Measurements from ENCODE around the gene VCX2.
"Not testable (repeated sequence)": the region's sequence is repeated elsewhere in the genome, so short reads cannot be mapped to it uniquely, and the experiment has no call there.

The VCX2 gene

GRCh38 chrX:8171169-8171568, at the start of gene VCX2:
VCX2 (minus strand) TSS chrX:8171267; CDS start chrX:8170643, 624 bp downstream.
- not testable (repeated sequence) for DNase-seq

DNA sequence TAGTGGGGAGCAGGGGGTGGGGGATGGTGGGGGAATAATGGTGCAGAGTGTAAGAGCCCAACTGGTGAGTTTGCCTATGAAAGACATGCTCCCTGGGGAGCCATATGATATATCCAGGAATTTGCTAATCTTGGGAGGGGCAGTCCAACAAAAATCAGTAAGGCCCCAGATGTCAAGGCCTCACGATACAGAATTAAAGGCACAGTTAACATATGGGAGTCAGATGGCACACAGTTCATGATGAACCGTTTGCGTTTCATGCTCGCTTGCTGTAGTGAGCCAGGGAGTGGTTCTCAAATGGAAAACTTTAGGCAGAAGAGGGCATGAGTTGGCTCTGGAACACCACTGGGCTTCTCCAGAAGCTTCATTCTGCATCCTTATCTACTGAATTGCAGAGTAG, 33.9 kb upstream of the VCX2 start:
- DNase-seq = no peak

DNA sequence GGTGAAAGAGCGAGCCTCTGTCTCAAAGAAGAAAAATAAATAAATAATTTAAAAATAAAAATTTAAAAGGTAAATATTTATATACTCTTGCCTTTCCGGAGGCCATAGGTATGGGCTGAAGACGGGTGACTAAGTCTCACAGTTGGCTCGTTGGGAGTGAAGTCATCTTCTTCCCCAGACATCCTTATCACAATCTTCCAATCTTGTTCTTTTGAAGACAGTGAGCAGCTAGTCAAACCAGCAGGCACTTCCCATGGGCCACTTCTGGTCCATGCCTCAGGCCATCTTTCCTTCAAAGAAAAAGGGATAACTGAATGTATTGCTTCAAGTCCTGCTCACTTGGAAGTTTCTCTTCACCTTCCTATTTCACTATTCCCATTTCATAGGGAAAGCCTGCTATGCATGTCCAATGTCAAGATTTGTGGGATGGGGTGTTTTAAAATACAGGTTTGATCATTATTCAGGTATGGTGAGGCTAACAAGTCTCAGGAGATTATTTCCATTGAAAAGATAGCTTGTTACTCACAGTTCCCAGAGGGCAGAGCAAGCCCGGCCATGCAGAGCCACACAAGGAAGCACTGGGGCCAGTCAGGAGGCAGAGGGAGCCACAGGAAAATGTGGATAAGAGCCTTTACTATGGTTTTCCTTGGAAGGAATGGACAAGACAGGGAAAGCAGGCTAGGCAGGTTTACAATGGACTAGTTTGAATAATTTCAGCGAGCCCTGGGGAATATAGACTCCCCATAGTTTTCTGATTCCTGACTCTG, 33.3 kb upstream of the VCX2 start:
- no peak for DNase-seq

DNA sequence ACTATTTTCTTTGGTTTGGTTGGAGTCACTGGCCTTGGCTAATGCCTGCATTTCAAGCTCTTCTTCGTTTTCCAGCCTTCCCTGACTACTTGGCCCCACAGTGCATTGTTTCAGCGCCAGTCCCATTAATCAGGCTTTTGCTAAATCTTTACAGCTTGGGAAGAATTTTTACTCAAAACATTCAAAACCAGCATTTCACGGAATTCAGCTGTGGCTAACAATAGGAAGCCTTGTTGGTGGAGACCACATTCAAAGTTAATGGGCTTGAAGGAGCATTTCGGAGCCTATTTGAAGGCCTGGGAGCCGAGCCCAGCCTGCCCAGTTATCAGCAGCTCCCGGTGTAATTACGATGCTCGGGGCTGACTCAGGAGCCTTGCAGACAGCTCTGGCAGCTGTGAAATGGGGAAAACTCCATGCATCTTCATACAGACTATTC, 30.8 kb upstream of the VCX2 start:
- DNase-seq = no peak

- DNase-seq = no peak
Observed at GRCh38 chrX:8196776-8197175, 25.7 kb upstream of the VCX2 start.

GRCh38 chrX:8194216-8194615, 23.1 kb upstream of the VCX2 start:
- no peak for DNase-seq

- no peak for DNase-seq
Observed at GRCh38 chrX:8192276-8192675, 21.2 kb upstream of the VCX2 start.

DNA sequence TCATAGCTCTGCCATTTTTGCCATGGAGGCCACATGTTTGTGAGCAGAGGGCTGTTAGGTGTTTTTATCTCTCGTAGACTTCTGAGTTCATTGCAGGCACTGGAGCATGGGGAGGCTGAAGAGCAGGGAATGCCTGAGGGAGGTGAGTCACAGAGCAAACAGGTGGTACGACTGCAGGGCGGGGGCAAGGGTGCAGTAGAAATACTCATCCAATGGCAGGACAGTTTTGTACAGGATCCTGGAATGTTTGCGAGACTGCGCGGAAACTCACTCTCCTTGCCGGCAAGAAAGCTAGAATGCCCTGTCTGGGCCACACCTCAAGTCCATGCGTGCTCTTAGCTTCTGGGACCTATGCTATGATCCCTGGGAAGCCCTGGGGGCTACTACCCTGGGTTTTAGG, 20.0 kb upstream of the VCX2 start:
- DNase-seq = no peak

DNA sequence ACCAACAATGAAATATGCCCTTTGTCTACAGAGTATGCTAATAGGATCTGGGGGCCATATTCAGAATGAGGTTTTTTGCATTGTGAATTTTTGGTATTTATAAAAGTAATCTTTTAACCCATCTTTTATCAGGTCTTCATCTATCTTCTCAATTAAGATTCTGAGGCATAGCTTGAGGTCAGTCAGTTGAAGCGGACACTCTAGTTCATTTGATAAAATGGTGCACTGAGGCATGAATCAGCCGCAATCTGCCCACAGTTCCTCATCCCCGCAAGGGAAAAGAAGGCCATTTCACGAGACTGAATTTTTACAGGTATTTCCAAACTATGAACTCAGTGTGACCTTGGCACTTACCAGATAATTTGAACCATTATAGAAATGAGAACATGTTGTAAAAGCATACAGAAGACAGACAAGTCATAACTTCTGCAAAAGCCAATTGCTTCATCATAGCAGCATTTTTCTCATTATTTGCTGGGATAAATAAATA, 19.3 kb upstream of the VCX2 start:
- DNase-seq = no peak

DNA sequence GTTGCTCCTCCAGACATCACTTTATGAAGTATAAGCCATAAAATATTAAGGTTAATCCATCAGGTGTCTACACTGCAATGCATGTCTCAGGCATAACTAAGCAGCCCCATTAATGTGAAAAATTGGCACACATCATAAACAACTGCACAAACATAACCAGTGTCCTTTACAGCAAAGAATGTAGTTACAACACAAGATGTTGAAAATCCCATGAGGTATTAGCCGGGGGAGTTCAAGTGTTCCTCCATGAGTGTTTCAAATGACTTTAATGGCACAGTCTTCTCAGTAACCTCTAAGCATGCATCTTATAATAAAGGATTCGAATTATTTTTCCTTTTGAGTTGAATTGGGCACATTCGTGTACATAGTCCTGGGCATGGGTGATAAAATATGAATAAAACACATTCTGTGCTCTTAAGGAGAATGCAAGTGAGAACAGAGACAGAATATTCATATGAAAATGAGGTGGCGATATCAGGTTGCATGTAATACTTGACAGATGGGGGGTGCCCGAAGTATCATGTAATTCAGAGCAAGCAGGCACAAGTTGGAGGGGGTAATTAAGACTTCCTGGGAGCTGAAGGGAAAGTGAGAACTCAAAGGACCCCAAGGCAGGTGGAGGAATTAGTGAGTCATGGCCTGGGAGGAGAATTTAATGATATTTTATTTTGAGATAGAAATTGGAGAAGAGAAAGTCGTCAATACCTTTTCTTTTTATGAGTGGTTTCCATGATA, 18.2 kb upstream of the VCX2 start:
- DNase-seq = no peak

- no peak for DNase-seq
Observed at GRCh38 chrX:8183346-8183745, 12.3 kb upstream of the VCX2 start.

DNA sequence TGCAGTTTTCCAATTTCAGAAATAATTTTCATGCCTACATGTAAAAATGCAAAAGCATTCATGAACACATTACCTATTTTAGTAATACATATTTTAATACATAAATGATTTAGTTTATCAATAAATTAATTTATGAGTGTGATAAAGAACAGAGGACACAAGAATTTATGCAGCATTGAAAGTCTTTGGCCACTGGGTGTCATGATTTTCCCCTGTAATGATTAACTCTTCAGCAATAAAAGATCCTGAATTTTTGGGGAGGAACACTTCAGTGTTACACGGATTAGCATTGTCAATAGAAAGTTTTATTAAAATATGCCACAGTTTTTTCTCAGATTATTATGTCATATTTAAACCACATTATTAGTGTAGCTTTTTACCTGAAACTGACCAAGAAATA, 8.6 kb upstream of the VCX2 start:
- DNase-seq = no peak

GRCh38 chrX:8154011-8154410, 17.1 kb downstream of the VCX2 start:
- not testable (repeated sequence) for DNase-seq

DNA sequence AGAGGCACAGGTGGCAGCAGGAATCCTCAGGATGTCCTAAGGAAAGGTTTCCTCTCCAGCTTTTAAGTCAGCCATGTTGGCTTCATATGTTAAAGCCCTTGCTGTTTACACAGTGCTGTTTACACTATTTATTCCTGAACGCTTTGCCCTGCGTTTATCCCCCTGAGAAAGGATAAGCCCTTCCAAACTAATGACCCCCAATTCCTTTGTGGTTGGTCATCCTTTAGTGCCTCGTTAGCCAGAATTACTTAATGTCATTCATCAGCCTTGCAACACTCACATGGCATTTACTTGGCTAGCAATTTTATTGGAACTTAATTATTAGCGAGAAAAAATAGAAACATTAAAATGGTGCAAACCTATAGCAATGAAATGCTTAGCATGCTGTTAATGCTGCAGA, 23.8 kb downstream of the VCX2 start:
- DNase-seq = no peak

DNA sequence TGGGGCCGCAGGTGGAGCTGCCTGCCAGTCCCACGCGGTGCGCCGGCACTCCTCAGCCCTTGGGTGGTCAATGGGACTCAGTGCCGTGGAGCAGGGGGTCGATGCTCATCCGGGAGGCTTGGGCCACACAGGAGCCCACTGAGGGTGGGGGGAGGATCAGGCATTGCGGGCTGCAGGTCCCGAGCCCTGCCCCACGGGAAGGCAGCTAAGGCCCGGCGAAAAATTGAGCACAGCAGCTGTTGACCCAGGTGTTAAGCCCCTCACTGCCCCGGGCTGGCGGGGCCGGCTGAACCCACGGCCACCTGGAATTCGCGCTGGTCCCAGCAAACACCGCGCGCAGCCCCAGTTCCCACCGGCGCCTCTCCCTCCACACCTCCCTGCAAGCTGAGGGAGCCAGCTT, 26.1 kb downstream of the VCX2 start:
- no peak for DNase-seq

DNA sequence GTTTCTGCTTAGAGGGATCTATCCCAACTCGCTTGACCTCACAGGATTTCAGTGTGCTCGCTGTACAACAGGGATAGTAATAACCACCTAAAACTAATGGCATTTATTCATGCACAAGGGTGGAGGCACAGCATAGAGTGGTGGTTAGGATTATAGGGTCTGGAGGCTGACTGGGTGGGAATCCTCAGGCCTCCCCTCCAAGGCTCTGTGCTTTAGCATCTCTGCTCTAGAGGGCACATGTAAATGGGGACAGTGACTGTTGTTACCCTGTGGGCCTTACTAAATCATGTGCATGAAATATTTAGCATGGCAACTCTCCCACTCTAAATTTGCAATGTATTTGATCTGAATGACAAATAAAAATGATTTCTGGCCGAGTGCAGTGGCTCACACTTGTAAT, 29.2 kb downstream of the VCX2 start:
- no peak for DNase-seq

GRCh38 chrX:8140986-8141744, 29.9 kb downstream of the VCX2 start:
- DNase-seq = no peak

GRCh38 chrX:8139716-8140115, 31.4 kb downstream of the VCX2 start:
- no peak for DNase-seq

DNA sequence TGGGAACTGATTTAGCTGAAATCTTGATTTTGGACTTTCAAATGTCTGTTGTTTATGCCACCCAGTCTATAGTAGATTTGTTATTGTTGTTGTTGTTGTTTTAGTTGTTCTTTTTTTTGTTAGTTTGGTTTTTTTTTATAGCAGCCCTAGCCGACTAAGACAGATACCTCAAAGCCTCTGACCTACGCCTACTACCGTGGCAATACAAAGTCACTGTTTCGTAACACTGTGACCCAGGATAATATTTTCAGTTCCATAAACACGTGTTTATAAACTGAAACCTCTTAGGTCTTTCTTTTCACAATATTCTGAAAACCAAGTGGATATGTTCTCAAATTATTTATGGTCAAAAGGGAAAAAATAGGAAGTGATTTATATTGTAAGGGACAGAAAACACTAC, 32.8 kb downstream of the VCX2 start:
- DNase-seq = no peak

DNA sequence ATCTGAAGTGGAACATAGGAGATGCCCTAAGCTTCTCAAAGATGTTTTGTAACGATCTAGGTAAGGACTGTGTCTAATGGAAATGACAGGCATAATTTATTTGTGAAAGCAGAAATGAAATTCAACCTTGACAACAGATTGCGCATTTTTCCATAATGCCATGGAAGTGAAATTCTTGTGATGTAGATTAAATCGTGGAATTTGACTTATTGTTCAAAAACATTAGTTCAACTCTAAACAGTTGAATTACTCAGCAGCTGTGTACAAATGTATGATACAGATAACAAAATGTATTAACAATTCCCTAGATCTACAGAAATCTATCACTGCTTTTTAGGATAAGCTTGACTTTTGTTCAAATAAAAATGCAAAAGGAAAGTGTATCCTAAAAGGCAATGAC, 44.4 kb downstream of the VCX2 start:
- DNase-seq = no peak

DNA sequence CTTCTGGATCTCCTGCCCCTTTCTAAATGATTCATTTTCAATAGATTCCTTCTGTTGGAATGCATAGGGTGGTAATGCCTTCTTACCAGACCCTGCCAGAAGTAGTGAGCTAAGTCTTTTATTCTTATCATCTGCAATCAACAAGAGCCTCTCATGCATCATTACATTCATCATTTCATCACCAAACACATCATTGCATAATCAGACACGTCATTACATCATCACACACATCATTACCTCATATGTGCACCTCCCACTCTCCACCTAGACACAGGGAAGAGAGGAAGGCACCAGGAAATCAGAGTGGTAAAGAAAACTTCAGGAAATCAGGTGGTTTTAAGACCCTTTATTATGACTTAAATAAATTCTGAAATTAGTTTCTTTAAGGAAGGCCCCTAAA, 45.0 kb downstream of the VCX2 start:
- no peak for DNase-seq

- no peak for DNase-seq
Observed at GRCh38 chrX:8125566-8125965, 45.5 kb downstream of the VCX2 start.

DNA sequence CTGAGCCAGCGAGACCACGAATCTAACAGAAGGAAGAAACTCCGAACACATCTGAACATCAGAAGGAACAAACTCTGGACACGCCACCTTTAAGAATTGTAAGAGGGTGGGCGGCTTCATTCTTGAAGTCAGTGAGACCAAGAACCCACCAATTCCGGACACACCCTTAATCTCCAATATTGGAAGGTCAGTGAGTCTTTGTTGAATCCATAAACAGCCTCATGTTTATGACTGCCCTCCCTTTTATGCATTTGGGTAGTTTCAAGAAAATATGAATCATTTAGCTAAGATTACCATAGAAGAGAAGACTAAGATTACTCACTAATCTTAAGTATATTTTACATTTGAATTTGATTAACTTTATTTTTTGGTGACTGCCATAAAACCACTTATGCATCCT, 48.5 kb downstream of the VCX2 start:
- DNase-seq = no peak

GRCh38 chrX:8121391-8121790, 49.7 kb downstream of the VCX2 start:
- not testable (repeated sequence) for DNase-seq

Data from stimulated activated CD4-positive, alpha-beta T cell treated with anti-CD3 and anti-CD28 coated beads, Interleukin-15, amount 100 ng/mL, for 24 hours (primary cell).